Effector memory CD4-positive, alpha-beta T cell (primary cell): ENCODE results near the gene PER2.

ENCODE experiments used
- DNase-seq, 3 donors: peaks; one replicate each; pipeline ENCODE4 v3.0.0-alpha.2; 2020
- H3K27ac ChIP-seq: 2 replicates; pipeline ENCODE4 v1.7.0; 2013; ENCODE audit warnings: mild to moderate bottlenecking, low read length, moderate library complexity; ENCODE audit not compliant: insufficient read depth, poor library complexity, severe bottlenecking
- H3K27me3 ChIP-seq: replicated peaks from 2 replicates; pipeline ENCODE4 v1.7.0; 2013; ENCODE audit warnings: mild to moderate bottlenecking, low read length; ENCODE audit not compliant: insufficient read depth, control insufficient read depth, poor library complexity, severe bottlenecking
- H3K36me3 ChIP-seq: 2 replicates; pipeline ENCODE4 v1.7.0; 2013; ENCODE audit warnings: mild to moderate bottlenecking, low read length, moderate library complexity; ENCODE audit not compliant: control insufficient read depth, insufficient read depth
- H3K4me1 ChIP-seq: 2 replicates; pipeline ENCODE4 v1.7.0; 2013; ENCODE audit warnings: low read length, mild to moderate bottlenecking; ENCODE audit not compliant: control insufficient read depth, insufficient read depth, poor library complexity, severe bottlenecking
- H3K4me3 ChIP-seq: 2 replicates; pipeline ENCODE4 v1.7.0; 2013; ENCODE audit warnings: low read length, low read depth, mild to moderate bottlenecking; ENCODE audit not compliant: insufficient read depth, poor library complexity, severe bottlenecking
- H3K9me3 ChIP-seq: 2 replicates; pipeline ENCODE4 v1.7.0; 2013; ENCODE audit warnings: mild to moderate bottlenecking, low read length, moderate library complexity; ENCODE audit not compliant: control insufficient read depth

PER2 gene

GRCh38 chr2:238220892-238221521 is 67.4 kb downstream of the PER2 start:
- DNase-seq = no peak
- no peak overlapping the region for H3K27ac ChIP-seq

GRCh38 chr2:238220274-238220891 is 68.0 kb downstream of the PER2 start:
- H3K9me3 ChIP-seq = no peaks in the 10 kb centered on the region
- no peak overlapping the region for H3K27ac ChIP-seq
- DNase-seq = no peak
- H3K4me1 ChIP-seq = no peaks in the 10 kb centered on the region
- no peak overlapping the region for H3K4me3 ChIP-seq
- no peaks in the 10 kb centered on the region for H3K36me3 ChIP-seq
- H3K27me3 ChIP-seq = no peaks in the 10 kb centered on the region

More at GRCh38 chr2:238220892-238221521, 67.4 kb downstream of the PER2 start:
- Histone ChIP-seq H3K4me3 (no peak overlapping the region), H3K9me3 (no peaks in the 10 kb centered on the region), H3K36me3 (no peaks in the 10 kb centered on the region), H3K27me3 (no peaks in the 10 kb centered on the region), H3K4me1 (no peaks in the 10 kb centered on the region)

- Histone ChIP-seq H3K27me3 (no peaks in the 10 kb centered on the region), H3K4me3 (no peak overlapping the region), H3K27ac (no peak overlapping the region), H3K4me1 (no peaks in the 10 kb centered on the region), H3K36me3 (no peaks in the 10 kb centered on the region), H3K9me3 (no peaks in the 10 kb centered on the region)
- DNase-seq = no peak
Measured at GRCh38 chr2:238216651-238217184, 71.7 kb downstream of the PER2 start.

- no peaks in the 10 kb centered on the region for H3K27me3 ChIP-seq
- peaks cover 11% of the 10 kb centered on the region for H3K4me1 ChIP-seq
- DNase-seq = no peak
- no peaks in the 10 kb centered on the region for H3K9me3 ChIP-seq
- H3K36me3 ChIP-seq = no peaks in the 10 kb centered on the region
- no peak overlapping the region for H3K4me3 ChIP-seq
- H3K27ac ChIP-seq = no peak overlapping the region
Measured at GRCh38 chr2:238207006-238207405, 81.4 kb downstream of the PER2 start.

GRCh38 chr2:238203973-238204683 is 84.3 kb downstream of the PER2 start:
- H3K27ac ChIP-seq = peak overlapping the region; percentile 87
- no peaks in the 10 kb centered on the region for H3K27me3 ChIP-seq

GRCh38 chr2:238203094-238203972 is 85.1 kb downstream of the PER2 start, which contains the start of gene ILKAP:
TSS of gene ILKAP (minus strand) at chr2:238203695. CDS start at chr2:238203553, 142 bp downstream.
- no peaks in the 10 kb centered on the region for H3K27me3 ChIP-seq
- H3K4me1 ChIP-seq = peaks cover 21% of the 10 kb centered on the region
- DNase-seq = peak; percentile 84 to 88 (median 86)
- no peaks in the 10 kb centered on the region for H3K9me3 ChIP-seq
- peak within 1 kb of the TSS; percentile 51 for H3K4me3 ChIP-seq
- no peaks in the 10 kb centered on the region for H3K36me3 ChIP-seq
- H3K27ac ChIP-seq = peak within 1 kb of the TSS; percentile 88

More at GRCh38 chr2:238203973-238204683, 84.3 kb downstream of the PER2 start:
- no peaks in the 10 kb centered on the region for H3K9me3 ChIP-seq
- H3K36me3 ChIP-seq = no peaks in the 10 kb centered on the region
- no peak for DNase-seq
- peaks cover 21% of the 10 kb centered on the region for H3K4me1 ChIP-seq
- peak overlapping the region; percentile 41 for H3K4me3 ChIP-seq

GRCh38 chr2:238202326-238203093 is 85.9 kb downstream of the PER2 start:
- Histone ChIP-seq H3K27me3 (no peaks in the 10 kb centered on the region), H3K4me1 (peaks cover 22% of the 10 kb centered on the region), H3K4me3 (peak overlapping the region; percentile 51), H3K36me3 (no peaks in the 10 kb centered on the region), H3K9me3 (no peaks in the 10 kb centered on the region), H3K27ac (peak overlapping the region; percentile 88)
- peak in 1 of 3 donors; percentile 10 for DNase-seq
